ENCODE results near the gene CYP27B1.
"Not testable (repeated sequence)": the region's sequence is repeated elsewhere in the genome, so short reads cannot be mapped to it uniquely, and the experiment has no call there.

CYP27B1 gene

GRCh38 chr12:57783861-57784260 is 17.0 kb upstream of the CYP27B1 start:
- DNase-seq (ENCODE audit: low read depth in 2 of 2): no peak

DNA sequence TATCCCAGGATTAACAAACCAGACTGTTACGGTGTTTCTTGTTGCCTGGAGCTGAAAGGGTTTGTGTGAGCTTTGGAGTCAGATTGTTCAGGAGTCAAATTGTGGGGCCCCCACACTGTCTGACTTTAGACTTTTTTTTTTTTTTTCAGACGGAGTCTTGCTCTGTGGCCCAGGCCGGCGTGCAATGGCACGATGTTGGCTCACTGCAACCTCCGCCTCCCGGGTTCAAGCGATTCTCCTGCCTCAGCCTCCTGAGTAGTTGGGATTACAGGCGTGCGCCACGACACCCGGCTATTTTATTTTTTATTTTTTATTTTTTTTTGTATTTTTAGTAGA is 16.6 kb upstream of the CYP27B1 start:
- no peak for DNase-seq (ENCODE audit: low read depth in 2 of 2)

DNA sequence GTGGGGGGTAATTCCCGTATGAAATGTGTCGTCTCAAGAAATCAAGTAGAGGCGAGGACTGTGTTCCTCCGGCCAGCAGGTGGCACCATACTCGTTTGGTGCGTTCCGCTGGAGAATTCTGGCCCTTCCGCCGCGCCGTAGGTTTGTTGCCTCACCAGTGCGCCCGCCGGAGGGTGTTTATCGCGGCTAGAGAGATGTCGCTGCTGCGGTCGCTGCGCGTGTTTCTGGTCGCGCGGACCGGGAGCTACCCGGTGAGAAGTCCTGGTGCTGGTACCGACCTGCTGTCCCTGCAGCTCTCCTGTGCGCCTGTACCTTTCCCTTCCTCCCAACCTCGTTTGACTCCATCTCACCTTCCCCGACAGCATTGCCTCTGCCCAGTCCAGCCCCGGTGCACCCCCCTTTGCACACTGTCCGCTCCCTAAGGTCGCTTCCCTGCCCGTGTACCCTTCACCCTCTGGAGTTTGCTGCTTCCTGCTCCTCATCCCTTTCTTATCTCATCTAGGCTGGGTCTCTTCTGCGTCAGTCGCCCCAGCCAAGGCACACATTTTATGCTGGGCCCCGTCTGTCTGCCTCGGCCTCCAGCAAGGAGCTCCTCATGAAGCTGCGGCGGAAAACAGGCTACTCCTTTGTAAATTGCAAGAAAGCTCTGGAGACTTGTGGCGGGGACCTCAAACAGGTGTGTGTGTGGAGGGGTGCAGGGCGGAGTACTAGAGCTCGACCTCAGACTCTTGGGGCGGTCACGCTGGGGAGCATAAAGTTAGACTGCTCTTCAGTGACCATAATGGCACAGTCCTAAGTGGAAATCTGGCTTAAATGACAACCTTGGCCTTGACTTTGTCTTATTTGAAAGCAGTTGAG is 16.0 kb upstream of the CYP27B1 start, which contains the start of gene TSFM:
TSFM (plus strand) TSS at position 180 of the 858 bp plus-strand sequence; CDS start at position 195, 15 bp downstream.
- DNase-seq (ENCODE audit: low read depth in 2 of 2): peak; percentile 88 to 91

- DNase-seq (ENCODE audit: low read depth in 2 of 2): no peak
Observed at GRCh38 chr12:57782243-57782607, 15.3 kb upstream of the CYP27B1 start.

GRCh38 chr12:57781801-57782200 is 14.9 kb upstream of the CYP27B1 start:
- no peak for DNase-seq (ENCODE audit: low read depth in 2 of 2)

GRCh38 chr12:57781244-57781643 is 14.4 kb upstream of the CYP27B1 start:
- no peak for DNase-seq (ENCODE audit: low read depth in 2 of 2)

DNA sequence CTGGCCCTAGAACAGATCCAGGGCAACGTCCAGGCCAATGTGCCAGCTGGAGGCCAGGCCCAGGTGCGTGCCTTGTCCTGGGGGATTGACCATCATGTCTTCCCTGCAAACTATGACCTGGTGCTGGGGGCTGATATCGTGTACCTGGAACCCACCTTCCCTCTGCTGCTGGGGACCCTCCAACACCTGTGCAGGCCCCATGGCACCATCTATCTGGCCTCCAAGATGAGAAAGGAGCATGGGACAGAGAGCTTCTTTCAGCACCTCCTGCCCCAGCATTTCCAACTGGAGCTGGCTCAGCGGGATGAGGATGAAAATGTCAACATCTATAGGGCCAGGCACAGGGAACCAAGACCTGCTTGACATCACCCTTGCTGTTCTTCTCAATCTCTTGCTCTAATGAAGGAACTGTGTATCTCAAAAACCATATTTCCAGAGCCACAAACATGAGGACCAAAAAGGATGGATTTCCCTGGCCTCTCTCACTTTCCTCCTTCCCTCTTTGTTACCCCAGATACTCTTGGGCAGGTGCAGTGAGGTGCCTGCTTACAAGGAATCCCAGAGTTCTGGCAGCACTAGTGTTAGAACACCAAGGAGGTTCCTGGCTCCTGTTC is 13.5 kb upstream of the CYP27B1 start:
- no peak for DNase-seq (ENCODE audit: low read depth in 2 of 2)

DNA sequence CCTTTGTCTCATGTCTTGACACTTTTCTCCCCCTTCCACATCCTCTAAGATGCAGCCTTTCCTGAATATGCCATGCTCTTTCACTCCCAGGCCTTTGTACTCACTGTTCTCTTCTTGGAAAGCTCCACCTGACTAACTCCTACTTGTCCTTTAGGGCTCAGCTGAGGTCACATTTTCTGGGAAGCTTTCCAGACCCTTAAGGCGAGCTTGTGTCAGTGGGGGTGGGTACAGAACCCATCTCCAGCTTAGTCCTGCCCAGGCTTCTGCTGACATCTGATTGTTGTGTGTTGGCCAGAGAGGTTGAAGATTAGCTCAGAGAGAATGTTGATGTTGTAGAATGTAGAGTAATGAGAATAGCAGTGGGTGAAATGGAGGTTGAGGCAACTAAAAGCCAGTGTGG is 12.9 kb upstream of the CYP27B1 start:
- DNase-seq (ENCODE audit: low read depth in 2 of 2): no peak

DNA sequence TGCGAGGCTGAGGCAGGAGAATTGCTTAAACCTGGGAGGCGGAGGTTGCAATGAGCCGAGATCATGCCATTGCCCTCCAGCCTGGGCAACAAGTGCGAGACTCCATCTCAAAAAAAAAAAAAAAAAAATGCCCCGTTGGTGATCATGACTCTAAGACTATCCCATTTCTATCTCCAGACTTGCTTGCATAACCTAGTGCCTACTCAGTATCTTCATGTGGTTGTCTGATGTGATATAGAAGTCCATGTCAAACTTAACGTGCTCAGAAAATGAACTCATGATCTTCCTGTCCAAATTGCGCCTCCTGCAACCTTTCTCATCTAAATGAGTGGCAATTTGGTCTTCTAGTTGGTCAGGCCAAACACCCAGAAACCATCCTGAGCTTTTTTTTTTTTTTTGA is 11.0 kb upstream of the CYP27B1 start:
- no peak for DNase-seq (ENCODE audit: low read depth in 2 of 2)

- DNase-seq (ENCODE audit: low read depth in 2 of 2): no peak
Observed at GRCh38 chr12:57777367-57777766, 10.5 kb upstream of the CYP27B1 start.

- no peak for DNase-seq (ENCODE audit: low read depth in 2 of 2)
Observed at GRCh38 chr12:57776247-57776587, 9.3 kb upstream of the CYP27B1 start.

- no peak for DNase-seq (ENCODE audit: low read depth in 2 of 2)
Observed at GRCh38 chr12:57775563-57776246, 8.8 kb upstream of the CYP27B1 start.

DNA sequence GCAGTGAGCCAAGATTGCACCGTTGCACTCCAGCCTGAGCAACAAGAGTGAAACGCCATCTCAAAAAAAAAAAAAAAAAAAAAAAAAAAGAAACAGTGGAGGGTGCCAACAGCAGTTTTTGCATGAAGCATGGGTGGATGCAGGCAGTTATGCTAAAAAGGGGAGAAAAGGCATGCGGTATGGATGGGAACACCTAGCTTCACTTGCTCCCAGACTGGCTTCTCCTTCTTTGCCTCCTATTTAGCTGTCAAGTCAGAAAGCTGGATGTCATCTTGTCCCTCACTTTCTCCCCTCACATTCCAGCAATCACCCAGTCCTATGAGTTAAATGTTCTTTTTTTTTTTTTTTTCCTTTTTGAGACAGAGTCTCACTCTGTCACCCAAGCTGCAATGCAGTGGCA is 8.2 kb upstream of the CYP27B1 start:
- no peak for DNase-seq (ENCODE audit: low read depth in 2 of 2)

GRCh38 chr12:57774634-57775033 is 7.8 kb upstream of the CYP27B1 start:
- DNase-seq (ENCODE audit: low read depth in 2 of 2): not testable (repeated sequence)

DNA sequence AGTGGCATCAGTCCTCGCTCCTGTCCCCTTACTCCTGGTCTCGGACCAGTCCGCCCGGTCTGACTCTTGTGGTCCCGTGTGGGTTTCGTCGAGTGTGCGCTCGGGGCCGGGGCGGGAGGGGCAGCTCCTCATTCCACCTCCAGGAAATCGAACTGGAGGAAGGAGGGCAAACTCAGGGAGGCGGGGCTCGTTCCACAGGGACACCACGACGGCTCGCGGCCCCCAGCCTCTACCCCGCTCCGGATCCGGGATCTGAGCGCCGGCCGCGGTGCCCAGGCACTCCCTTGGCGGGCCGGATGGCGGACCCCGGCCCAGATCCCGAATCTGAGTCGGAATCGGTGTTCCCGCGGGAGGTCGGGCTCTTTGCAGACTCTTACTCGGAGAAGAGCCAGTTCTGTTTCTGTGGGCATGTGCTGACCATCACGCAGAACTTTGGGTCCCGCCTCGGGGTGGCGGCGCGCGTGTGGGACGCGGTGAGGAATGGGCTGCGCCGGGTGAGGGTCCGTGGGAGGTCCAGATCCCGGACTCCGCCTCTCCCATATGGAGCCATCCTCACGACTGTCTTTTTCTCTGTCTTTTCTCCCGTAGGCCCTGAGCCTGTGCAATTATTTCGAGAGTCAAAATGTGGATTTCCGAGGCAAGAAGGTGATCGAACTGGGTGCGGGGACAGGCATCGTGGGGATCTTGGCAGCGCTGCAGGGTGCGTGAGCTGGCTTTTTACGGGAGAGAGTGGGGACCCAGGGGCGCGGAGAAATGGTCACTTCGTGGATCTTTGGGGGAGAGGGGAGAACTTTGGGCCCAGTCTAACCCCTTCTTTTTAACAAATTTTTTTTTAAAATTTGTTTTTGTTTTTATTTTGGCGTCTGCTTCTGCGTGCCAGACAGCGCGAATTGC is 5.8 kb upstream of the CYP27B1 start, which contains the start of gene EEF1AKMT3:
EEF1AKMT3 (plus strand) TSS at position 186 of the 894 bp plus-strand sequence; CDS start at position 297, 111 bp downstream.
- DNase-seq (ENCODE audit: low read depth in 2 of 2): no peak

DNA sequence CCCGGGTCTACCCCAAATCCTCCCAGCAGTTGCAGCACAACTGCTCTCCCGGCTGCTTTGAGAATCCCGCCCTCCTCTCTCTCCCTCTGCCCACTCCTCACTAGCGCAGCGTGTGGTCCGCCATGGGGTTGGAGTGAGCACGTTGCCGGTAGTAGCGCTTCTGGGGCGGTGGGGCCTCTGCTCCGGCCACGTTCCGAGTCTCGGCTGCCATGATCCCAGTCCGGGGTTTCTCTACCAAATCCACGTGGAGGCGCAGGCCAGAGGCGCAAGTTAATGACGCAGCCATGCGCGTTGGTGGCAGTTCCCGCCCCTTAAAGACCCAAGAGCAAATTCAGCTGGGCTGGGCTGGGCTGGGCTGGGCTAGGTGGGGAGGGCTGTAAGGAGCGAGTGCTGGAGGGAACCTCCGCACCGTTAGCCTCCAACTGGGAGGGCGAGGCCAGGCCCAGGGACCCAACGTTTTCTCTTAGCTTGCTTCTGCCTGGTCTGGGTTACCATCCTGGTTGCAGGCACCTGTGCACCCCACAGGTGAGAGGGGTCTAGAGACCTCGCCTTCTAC is 5.1 kb upstream of the CYP27B1 start, which contains the start of gene METTL1:
METTL1 (minus strand) TSS at position 233 of the 556 bp plus-strand sequence; CDS start at position 211, 22 bp downstream.
- DNase-seq (ENCODE audit: low read depth in 2 of 2): peak; percentile 88 to 89

DNA sequence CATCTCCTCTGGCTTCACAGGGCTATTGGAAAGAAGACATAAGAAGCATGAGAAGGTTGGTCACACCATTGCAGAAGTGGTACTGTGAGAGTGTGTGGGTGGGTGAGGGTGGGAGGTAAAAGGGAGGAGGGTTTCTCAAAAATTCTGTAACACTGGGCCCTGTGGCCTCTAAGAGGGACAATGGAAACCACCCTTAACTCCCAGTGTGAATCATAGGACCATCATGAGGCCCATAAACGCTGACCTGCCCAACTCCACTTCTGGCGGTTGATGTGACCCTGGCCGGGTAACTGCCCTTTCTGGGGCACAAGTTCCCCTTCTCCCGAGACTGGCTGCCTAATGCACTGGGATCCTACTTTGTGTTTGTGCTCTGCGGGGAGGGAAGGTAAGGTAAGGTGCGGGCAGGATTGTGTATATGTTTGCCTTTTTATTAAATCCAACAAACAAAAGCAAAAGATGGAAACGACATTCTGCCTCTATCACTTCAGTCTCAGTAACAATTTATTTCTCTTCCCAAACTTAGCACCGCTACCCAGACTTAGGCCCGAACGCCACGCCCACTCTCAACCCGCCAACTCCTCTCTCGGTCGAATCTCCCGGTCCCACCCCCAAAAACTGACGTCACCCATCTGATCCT is 4.5 kb upstream of the CYP27B1 start:
- peak; percentile 83 to 84 for DNase-seq (ENCODE audit: low read depth in 2 of 2)

DNA sequence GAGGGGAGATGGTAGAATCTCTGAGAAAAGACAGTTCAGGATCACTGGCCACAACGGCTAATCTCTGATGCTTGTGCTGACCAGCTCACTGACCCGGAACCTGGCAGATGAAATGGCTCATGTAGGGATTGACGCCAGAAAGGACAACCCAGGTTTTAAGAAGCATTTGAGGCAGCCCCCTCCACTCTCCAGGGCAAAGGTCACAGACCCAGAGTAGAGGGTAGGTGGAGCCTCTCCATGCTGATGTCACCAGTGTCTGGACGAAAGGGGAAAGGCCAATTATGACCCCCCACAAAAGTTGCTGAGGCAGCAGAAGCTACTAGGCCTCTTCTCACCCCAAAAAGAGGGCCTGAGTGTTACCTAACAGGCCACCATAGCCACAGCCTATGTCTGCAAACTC is 3.9 kb upstream of the CYP27B1 start:
- no peak for DNase-seq (ENCODE audit: low read depth in 2 of 2)

DNA sequence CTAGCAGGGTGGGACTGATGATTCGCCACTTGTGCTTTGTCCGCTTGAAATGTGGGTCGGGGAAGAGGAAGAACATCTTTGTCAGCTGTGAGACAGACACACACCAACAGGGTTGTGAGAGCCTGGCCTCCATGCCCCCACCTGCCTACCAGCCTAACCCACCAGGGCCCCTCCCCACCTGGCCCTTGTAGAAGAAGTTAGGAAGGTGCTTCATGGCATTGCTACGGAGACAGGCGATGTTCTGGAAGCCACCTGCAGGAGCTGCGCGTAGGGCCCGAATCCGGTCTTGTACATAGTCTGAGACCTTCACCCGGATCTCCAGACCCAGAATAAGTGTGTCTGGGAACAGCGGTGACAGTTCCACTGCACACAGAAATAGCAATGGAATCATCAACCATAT is 2.7 kb upstream of the CYP27B1 start:
- DNase-seq (ENCODE audit: low read depth in 2 of 2): no peak

DNA sequence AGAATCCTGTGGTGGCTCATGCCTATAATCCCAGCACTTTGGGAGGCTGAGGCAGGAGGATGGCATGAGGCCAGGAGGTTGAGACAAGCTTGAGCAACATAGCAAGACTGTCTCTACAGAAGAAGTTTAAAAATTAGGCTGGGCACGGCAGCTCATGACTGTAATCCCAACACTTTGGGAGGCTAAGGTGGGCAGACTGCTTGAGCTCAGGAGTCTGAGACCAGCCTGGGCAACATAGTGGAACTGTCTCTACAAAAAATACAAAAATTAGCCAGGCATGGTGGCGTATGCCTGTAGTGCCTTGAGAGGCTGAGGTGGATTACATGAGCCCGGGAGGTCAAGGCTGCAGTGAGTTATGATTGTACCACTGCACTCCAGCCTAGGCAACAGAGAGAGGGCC is 998 bp upstream of the CYP27B1 start:
- no peak for DNase-seq (ENCODE audit: low read depth in 2 of 2)

- DNase-seq (ENCODE audit: low read depth in 2 of 2): no peak
Observed at GRCh38 chr12:57767305-57767698, 424 bp upstream of the CYP27B1 start.

Measured in stimulated activated CD8-positive, alpha-beta memory T cell treated with anti-CD3 and anti-CD28 coated beads, Interleukin-15, amount 100 ng/mL, for 48 hours (primary cell).